CD4-positive, alpha-beta T cell treated with Interleukin-6 for 4 hours (primary cell): Measurements from ENCODE around the gene ZDHHC8.

ENCODE experiments used
- DNase-seq: peaks from one replicate; pipeline ENCODE4 v3.0.0-alpha.2; 2020; ENCODE audit warnings: mixed read lengths

ZDHHC8 gene

GRCh38 chr22:20164863-20165262 lies 33.3 kb downstream of the ZDHHC8 start:
- DNase-seq: no peak

DNA sequence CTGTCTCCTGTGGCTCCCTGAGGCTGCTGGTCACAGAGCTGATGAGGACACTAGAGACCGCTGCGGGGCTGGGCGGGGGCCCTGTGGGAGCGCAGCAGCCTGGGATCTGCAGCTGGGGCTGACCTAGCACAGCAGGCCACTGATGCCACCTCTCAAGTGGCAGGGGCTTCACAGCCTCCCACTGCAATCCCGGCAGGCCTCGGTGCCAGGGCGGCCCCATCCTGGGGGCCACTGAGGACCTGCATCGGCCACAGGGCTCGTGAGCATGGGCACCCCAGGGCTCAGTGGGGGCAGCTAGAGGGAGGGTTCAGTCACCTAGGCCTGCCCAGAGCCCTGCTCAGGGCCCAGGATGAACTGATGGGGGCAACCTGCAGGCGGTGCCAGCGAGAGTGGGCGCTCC lies 33.8 kb downstream of the ZDHHC8 start:
- DNase-seq: no peak

GRCh38 chr22:20165913-20166312 lies 34.3 kb downstream of the ZDHHC8 start:
- no peak for DNase-seq

DNA sequence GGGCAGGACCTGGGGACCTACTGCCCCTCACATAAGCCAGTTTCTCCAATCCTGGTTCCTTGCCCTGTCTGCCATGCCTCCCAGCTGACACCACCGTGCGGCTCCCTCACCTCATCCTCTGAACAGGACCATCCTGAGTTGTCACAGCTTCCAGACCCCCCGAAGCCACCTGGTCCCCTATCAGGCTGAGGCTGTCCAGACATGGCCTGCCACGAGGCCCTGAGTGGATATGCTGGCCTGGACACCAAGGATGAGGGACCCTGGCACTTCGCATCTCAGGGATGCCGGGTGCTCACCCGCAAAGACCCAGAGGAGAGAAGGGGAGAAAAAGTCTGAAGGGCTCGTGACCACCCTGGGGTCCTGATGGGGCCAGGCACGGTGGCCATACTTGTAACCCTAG lies 35.1 kb downstream of the ZDHHC8 start:
- DNase-seq: no peak

DNA sequence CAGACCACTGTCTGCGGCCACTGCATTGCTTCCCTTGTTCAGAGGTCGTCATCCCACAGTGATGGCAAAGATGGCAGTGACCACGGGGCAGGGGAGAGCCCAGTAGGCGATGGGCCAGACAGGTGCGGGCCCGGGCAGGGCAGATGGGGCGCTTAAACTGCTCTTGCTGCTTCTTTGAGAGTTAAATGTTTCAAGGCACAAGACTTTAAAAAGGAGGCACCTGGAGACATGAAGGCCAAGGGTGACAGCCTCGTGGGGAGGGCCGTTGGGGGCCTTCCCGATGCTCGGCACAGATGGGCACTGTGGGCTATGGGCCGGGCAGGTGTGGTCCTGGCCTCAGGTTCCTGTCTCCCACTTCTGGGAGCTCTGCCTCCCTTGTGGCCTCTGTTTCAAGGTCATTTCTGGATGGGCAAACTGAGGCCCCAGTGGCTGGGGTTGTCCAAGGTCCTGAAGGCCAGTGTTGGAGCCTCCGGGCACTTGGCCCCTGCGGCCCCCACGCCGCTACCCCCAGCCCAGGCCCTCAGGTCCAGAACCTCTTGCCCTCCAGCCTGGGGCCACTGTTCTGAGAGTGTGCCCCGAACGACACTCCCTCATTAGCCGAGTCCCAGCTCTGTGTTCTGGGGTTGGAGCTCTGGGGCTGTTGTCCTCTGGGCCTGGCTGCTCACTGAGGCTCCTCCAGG lies 36.2 kb downstream of the ZDHHC8 start:
- DNase-seq: no peak

- no peak for DNase-seq
Observed at GRCh38 chr22:20169253-20169822, 37.7 kb downstream of the ZDHHC8 start.

- DNase-seq: no peak
Observed at GRCh38 chr22:20170170-20170569, 38.6 kb downstream of the ZDHHC8 start.

GRCh38 chr22:20171288-20172140 lies 39.9 kb downstream of the ZDHHC8 start:
- DNase-seq: no peak

DNA sequence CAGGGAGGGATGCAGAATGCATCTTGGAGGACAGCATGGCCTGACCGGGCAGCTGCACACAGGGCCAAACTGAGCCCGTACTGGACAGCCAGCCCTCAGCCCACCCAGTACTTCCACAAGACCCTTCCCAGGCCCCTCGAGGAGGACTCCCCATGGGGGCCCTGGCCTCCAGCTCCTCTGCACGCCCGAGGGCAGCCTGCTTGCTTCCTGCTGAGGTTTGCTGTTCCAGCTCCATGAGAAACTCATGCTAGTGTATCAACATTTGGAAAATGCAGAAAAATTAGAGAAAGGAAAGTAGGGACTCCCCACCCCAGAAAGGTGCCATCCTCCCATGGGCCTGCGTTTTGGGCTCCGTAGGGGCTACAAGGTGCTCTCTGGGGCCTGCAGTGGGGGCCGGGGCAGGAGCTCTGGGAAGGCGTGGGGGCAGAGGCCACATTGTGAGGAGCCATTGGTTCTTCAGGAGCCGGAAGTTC lies 40.6 kb downstream of the ZDHHC8 start:
- DNase-seq: no peak

- no peak for DNase-seq
Observed at GRCh38 chr22:20173246-20173645, 41.6 kb downstream of the ZDHHC8 start.

- DNase-seq: no peak
Observed at GRCh38 chr22:20173772-20174171, 42.2 kb downstream of the ZDHHC8 start.

DNA sequence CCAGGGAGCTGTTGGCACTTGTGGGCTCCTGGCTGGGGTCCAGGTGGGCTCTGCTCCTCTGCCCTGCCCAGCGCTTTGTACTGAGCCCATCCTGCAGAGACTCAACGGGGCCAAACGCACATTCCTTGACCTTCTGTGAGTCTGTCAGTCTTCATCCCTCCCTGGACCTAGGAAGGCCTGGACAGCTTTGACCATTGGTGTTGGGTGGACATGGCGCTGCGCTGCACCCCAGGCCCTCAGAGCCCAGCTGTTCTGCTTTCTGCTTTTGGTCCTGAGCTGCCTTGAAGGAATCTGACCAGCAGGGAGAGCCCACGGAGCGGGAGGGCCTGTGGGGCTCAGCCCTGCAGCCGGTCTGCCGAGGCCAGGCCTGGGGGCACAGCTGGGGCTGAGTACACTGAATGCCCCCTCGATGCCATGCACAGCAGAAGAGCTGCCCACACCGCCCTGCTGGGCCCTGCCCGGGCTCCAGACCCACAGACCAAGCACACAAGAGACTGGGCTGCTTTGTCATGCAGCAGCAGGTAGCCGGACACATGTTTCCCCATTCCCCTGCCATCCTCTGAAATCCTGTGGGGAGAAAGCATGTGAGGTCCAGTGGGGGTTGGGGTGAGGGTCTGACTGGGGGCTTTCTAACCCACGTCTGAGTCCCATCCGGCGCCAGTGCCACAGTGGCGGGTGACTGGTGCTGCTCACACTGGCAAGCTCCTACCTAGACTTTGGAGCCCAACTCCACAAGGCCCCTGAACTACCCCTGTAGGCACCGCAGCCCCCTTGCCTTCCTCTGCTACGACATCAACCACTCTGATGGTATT lies 43.4 kb downstream of the ZDHHC8 start:
- DNase-seq: no peak

DNA sequence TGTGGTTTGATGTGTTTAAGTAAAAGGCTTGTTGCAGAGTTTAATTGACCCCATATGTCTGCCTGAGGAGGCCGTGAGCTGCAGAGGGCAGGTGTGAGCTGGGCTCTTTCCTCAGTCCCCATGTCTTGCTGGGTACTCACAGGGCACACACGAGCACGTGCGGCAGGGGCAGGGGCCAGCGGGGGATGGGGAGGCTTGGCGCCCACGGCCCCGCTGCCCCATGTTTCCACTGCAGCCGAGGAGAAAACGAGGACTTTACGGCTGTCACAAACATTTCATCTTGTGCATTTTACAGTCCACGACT lies 43.9 kb downstream of the ZDHHC8 start:
- DNase-seq: no peak

DNA sequence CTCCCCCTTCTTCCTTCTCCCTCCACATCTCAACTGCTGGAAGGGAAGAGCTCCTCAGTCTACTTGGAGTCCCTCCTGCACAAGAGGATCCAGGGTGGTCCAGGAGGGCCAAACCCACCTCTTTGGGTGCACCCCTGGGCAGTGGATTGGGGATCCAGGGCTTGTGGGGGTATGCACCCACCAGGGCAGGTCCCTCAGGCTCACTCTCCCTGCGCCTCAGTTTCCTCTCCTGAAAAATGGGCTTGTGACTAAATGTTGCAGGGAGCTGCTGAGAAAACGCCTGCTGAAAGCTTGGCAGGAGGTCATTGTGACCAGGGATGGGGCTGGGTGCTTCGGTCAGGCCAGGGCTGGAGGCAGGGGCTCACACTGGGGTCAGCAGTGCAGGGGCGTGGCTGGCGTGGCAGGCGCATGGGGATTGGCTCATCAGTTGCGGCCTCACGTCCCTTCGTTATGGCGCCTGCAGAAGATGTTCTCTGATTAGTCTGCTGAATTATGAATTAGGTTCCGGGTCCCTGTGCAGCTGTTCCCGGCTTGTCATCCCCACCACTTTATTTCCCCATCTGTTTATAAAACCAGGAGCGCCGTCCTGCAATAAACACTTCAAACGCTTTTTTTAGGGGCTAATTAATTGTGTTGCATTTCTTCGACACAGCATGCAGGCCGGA lies 44.9 kb downstream of the ZDHHC8 start:
- no peak for DNase-seq

DNA sequence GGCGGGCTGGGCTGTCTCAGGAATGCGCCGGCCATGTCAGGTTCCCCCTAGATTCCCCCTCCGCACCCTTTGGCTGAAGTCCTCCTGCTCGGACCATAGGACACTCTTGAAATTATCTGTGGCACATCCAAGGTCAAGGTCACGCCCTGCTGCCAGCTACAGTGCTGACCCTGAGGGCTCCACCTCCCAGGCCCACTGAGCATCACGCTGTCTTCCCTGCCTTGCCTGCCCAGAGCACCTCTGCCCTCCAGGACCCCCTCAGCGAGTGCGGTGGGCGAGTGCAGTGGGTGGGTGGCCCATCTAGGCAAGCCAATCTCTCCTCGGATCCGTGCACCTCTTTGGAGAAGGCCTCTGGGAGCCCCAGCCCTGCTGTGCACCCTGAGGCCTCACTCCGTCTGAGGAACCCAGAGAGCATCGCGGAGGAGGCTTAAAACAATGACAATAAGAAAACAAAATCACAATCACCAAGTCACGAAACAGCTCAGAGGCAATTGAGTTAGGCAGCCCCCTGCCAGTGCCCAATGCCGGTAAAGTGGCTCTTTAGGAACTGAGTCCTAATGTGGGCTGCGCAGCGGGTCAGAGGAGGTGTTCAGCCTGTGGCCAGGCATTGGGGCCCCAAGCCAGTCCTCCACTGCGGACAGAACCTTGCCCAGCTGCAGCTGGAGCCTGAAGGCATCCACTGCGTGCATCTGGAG lies 45.8 kb downstream of the ZDHHC8 start:
- DNase-seq: no peak

- no peak for DNase-seq
Observed at GRCh38 chr22:20178075-20178914, 46.7 kb downstream of the ZDHHC8 start.

- DNase-seq: no peak
Observed at GRCh38 chr22:20178915-20179227, 47.3 kb downstream of the ZDHHC8 start.

DNA sequence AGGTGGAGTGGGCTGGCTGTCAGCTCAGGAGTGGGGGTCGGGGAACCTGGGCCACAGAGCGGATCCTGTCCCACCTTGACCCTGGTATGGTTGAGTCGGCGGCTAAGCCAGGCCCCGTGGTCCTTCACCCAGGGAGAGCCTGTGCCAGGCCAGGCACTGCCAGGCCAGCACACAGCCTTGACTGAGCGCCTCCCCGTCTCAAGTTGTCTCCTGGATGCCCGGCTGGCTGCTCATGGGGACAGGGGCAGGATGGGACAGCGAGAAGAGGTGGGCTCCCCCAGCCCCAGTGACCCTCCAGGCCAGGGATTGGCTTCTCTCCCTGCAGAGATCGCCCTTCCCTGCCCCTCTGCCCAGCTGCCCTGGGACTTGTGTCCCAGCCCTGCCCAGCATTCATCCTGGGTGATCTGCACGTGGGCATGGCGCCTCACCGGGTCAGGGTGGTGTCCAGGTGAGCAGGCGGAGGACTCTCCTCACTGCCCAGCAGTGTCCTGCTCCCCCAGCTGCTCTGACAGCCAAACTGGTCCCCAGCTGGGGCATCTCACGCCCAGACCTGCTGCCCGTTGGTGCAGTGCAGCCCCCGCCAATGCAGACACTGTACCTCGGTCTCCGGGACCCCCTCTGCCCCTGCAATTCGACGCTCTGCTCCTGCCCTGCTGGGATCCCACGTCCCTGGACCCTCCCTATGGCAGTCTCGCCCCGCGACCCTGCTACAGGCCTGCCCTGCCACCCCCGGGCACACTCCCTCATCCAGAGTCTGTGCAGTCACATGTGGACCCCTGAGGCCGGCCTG lies 48.0 kb downstream of the ZDHHC8 start:
- DNase-seq: no peak

- no peak for DNase-seq
Observed at GRCh38 chr22:20180245-20180630, 48.6 kb downstream of the ZDHHC8 start.

DNA sequence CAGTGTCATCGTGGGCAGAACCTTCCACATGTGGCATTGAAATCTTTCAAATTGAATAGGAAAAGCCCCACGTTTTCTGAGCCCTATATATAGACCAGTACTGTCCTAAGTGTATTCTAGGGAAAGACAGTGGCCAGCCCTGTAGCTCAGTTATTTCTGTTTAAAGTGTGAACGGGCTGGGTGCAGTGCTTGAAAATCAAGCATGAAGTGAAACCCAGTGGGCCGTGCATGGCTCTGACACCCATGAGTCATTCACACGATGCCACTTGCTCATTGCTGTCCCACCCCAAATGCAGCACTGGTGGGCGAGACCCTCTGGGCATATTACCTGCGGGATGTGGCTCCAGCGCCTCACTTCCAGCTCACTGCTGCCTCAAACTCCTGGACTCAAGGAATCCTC lies 49.0 kb downstream of the ZDHHC8 start:
- DNase-seq: no peak
